Fibroblast of lung (primary cell): ENCODE measurements around the gene NTSR1.

ENCODE experiments used
- EZH2 ChIP-seq: IDR thresholded peaks from 2 replicates; pipeline ENCODE4 v1.5.1; 2012; ENCODE audit warnings: low read length, control low read depth, mild to moderate bottlenecking; ENCODE audit errors: missing control alignments
- TF ChIP-seq, protein P1 (sequence below), 2 donors: IDR thresholded peaks in 1 of 2; conservative IDR thresholded peaks in 1 of 2; 1 replicate in 1 of 2; 2 replicates in 1 of 2; pipeline ENCODE4 v1.5.1; 2011 to 2012; ENCODE audit warnings: low read length in 2 of 2, control low read depth in 1 of 2, inconsistent platforms in 1 of 2, low read depth in 1 of 2, mild to moderate bottlenecking in 1 of 2

- TF ChIP-seq, protein P1, sequence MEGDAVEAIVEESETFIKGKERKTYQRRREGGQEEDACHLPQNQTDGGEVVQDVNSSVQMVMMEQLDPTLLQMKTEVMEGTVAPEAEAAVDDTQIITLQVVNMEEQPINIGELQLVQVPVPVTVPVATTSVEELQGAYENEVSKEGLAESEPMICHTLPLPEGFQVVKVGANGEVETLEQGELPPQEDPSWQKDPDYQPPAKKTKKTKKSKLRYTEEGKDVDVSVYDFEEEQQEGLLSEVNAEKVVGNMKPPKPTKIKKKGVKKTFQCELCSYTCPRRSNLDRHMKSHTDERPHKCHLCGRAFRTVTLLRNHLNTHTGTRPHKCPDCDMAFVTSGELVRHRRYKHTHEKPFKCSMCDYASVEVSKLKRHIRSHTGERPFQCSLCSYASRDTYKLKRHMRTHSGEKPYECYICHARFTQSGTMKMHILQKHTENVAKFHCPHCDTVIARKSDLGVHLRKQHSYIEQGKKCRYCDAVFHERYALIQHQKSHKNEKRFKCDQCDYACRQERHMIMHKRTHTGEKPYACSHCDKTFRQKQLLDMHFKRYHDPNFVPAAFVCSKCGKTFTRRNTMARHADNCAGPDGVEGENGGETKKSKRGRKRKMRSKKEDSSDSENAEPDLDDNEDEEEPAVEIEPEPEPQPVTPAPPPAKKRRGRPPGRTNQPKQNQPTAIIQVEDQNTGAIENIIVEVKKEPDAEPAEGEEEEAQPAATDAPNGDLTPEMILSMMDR (conservative IDR thresholded peaks at IDR 0.05 in 1 of 2, IDR thresholded peaks at IDR 0.05 in 1 of 2; ENCODE audit: low read depth in 1 of 2, low read length in 2 of 2), result no peak
- no peak for TF ChIP-seq EZH2
Measured at GRCh38 chr20:62699741-62700140, 8.9 kb upstream of the NTSR1 start.
